HG03097 (cell line): Measurements from ENCODE around the gene SRF.

Experiments used
- ATAC-seq: cut with Tn5 transposase; IDR thresholded peaks from one replicate; pipeline ENCODE4 v1.9.1; 2021; ENCODE audit not compliant: unreplicated experiment, low FRiP score

SRF gene

DNA sequence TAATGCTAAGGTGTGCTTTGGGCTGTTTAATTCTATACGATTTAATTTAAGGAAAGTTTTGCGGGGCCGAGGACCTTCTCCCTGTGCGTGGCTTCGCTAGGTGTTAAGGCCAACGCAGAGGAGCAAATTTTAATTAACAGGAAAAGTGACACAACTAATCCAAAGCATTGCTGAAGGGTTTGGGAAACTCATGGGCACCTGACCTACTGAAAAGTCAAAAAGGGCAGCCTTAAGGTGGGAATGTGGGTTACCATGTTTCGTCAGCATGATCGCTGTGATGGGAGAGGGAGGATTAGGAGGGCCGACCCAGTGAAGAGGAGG is 10.5 kb downstream of the SRF start:
- ATAC-seq = no peak

DNA sequence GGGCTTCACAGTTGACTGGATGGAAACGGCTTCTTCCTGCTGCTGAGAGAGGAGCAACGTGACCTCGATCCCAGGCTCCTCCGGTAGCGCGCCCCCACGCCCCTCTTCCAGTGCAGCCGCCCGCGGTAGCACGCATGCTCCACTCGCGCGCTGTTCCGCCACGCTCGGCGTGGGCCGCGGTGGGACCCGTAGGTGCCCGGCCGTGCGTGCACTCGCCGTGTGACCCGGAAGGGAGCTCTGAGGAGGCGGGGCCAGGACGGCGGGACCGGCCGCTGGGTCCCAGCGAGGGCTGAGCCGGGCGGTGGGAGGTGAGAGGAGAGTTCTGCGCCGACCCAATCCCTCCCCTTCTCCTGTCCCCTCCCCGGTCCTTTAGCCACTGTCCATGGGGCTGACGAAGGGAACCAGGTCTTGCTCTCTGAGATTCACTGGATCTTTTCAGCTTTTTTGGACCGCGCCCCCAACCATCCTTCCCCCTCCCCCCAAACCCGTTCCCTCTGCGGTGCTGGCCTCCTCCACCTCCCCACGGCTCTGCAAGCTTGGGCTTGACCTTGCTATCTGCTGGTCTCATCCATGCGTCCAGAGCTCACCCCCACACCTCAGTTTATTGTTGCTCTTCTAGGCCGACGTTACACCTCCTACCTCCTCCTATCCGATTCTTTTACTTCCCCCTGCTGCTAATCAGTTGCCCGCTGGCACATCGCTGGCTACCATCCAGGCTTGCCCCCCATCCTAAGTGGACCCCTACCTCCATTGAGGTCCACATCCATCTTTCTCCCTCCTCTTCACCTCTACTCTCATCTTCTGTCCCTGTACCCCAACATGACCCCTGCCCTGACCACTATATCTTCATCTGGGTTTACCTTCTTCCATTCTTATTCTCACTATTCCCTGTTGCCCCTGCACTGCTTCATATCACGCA is 11.1 kb downstream of the SRF start, which contains the start of gene CUL9:
Gene CUL9 (plus strand): TSS at position 255 of the 919 bp plus-strand sequence. CDS start 2,115 bp downstream, outside the sequence.
- ATAC-seq = peak; percentile 62

DNA sequence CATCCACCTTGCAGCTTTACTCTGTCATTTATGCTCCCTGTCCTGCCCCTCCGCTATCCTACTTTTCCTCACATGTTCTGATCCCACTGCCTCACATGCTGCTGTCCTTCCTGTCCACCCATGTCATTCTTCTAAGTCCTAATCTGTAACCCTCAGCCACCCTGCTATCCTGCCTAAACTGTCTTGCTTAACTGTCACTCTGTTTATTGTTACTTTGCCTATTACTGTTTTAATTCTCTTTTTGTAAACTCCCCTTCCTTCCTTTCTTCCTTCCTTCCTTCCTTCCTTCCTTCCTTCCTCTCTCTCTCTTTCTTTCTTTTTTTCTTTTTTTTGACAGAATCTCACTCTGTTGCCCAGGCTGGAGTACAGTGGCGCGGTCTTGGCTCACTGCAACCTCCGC is 12.4 kb downstream of the SRF start:
- no peak for ATAC-seq

DNA sequence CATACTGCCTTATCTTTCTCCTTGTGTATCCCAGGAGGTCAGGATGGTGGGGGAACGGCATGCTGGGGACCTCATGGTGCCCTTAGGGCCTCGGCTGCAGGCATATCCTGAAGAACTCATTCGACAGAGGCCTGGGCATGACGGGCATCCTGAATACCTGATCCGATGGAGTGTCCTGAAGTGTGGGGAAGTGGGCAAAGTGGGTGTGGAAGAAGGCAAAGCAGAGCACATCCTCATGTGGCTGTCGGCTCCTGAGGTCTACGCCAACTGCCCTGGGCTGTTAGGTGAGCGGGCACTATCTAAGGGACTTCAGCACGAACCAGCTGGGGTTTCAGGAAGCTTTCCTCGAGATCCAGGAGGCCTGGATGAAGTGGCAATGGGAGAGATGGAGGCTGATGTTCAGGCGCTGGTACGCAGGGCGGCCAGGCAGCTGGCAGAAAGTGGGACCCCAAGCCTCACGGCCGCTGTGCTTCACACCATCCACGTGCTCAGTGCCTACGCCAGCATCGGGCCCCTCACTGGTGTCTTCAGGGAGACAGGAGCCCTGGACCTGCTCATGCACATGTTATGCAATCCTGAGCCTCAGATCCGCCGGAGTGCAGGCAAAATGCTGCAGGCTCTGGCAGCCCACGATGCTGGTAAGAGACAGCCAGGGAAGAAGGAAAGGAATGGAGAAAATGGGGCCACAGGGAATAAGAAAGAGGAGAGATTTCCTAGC is 13.4 kb downstream of the SRF start:
- ATAC-seq = no peak

DNA sequence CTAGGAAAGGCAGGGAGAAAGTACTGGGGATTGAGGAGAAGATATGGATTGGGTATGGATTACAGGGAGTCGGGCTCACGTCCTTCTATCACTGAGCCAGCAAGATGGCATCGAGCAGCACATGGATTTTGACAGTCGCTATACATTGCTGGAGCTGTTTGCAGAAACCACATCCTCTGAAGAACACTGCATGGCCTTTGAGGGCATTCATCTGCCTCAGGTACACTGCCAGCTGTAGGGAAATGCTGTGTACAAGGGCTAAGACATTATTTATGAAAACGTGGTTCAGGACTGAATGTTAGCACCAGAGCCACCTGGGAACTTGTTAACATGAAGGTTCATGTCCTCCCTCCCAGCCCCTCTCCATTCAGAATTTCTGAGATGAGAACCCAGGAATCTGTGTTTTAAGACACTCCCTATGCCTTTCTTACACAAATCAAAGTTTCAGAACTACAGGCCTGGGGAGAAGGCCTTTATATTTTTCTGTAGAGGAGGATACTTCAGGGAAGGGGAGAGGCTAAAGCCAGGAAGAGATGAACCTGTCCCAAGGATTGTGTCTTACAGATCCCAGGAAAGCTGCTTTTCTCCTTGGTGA is 14.4 kb downstream of the SRF start:
- no peak for ATAC-seq

DNA sequence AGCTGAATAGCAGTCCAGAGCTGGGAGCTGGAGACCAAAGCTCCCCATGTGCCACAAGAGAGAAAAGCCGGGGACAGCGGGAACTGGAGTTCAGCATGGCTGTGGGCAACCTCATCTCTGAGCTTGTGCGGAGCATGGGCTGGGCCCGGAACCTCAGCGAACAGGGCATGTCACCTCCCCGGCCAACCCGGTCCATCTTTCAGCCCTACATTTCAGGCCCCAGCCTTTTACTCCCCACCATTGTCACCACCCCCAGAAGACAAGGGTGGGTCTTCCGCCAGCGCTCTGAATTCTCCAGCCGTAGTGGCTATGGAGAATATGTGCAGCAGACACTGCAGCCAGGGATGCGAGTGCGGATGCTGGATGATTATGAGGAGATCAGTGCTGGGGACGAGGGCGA is 14.9 kb downstream of the SRF start:
- no peak for ATAC-seq

DNA sequence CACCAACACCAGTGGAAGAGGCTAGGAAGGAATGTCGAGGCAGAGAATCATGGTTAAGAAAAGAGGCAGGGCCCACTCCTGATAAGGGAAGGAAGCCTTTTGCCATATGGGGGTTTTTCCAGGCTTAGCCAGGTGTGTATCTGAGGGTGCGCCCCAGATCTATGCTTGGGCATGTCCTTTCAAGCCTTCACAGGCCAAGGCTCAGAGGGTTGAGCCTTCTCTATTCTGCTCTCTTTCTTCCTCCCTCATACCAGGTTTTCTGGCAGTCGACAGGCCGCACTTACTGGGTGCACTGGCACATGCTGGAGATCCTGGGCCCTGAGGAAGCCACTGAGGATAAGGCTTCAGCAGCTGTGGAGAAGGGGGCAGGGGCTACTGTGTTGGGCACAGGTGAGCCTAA is 15.6 kb downstream of the SRF start:
- ATAC-seq = no peak

DNA sequence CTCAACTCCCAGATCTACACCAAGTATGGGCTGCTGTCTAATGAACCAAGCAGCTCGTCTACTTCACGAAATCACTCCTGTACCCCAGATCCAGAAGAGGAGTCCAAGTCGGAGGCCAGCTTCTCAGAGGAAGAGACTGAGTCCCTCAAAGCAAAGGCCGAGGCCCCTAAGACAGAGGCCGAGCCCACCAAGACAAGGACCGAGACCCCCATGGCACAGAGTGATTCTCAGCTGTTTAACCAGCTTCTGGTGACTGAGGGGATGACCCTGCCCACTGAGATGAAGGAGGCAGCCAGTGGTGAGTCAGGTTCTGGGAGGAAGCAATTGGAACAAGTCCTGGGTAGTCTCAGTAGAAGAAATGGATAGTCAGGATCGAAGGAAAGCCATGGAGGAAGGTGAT is 16.8 kb downstream of the SRF start:
- ATAC-seq = no peak

DNA sequence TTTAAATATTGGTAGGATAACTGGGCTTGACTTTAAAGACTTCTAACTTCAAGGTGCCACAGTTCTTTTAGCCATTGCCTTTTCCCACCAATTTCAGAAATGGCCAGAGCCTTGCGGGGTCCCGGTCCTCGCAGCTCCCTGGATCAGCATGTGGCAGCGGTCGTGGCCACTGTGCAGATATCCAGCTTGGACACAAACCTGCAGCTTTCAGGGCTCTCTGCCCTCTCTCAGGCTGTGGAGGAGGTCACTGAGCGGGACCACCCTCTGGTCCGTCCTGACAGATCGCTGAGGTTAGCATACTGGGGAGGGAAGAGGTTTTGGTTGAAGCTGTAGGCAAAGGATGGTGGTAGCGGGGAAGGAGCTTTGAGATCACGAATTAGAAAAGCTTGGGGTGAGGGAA is 17.4 kb downstream of the SRF start:
- ATAC-seq = no peak

DNA sequence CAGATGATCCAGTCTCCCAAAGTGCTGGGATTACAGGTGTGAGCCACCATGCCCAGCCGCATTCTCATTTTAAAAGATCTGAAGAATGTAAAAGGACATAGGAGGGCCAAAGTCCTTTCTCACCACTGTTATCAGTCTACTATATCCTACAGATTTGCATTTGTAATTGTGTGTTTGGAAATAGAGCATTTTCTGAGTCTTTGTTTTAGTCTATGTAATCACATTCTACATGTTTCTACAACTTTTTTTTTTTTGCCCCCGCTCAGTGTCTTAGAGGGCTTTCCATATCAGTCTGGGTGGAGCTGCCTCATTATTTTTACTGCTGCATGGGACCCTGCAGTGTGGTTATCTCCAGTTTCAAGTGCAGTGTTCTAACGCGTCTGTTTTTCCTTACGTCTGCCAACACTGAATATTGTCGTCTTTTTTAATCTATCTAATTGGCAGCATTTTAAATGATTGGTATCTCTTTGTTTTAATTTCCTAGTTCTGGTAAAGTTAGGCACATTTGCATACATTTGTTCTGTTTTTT is 18.8 kb downstream of the SRF start:
- no peak for ATAC-seq

DNA sequence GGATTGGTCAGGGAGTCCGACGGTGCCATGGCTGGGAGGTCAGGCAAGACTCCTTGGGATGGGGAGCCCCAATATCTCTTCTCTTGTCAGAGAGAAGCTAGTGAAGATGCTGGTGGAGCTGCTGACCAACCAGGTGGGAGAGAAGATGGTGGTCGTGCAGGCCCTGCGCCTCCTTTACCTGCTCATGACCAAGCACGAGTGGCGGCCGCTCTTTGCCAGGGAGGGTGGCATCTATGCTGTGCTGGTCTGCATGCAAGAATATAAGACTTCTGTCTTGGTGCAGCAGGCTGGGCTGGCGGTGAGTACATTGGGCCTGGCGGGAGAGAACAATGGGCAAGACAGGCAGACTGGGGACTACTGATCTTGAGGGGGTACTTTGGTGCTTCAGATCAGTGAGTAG is 21.8 kb downstream of the SRF start:
- ATAC-seq = no peak

DNA sequence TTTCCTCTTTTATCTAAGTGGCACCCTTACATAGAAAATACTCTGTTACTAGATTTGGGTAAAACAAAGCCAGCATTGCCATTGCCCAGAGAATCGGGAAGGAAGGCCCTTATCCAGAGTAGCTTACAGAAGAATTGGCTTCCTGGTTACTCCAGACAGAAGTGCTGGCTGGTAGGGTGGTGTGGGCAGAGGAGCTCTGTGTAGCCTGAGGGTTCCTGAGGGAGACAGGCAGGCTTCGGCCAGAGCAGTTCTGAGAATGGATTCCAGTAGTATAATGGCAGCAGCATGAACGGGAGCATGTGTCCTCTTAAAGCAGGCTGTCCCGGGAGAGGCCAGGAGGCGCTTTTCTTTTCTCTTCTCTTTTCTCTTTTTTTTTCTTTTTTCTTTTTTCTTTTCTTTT is 22.9 kb downstream of the SRF start:
- no peak for ATAC-seq

DNA sequence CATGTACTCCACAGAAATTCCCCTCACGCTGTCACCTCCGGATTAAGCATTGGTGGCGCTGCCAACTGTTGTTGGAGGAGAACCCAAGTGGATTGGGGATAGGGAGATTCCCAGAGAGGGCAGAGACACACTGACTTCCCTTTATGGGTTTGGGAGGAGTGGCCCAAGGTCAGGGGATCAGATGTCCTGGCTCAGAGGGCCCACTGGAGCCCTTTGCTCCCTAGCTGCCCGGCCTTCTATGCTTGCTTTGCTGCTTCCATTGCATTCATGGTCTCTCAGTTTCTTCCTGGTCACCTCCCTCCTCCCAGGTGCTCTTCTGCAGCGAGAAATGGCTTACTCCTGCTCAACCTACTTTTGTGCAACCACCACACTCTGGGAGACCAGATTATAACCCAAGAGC is 25.3 kb downstream of the SRF start:
- ATAC-seq = no peak

DNA sequence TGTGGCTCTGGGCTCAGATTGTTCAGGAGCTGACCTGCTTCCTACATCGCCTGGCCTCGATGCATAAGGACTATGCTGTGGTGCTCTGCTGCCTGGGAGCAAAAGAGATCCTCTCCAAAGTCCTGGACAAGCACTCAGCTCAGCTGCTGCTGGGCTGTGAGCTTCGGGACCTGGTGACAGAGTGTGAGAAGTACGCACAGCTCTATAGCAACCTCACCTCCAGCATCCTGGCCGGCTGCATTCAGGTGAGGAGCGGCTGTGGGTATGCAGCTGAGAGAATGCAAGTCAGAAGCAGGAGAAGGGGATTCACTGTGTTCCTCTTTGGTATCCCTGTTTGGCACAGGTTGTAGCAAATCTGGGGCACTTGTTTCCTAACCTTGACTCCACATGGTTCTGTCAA is 28.8 kb downstream of the SRF start:
- ATAC-seq = no peak

DNA sequence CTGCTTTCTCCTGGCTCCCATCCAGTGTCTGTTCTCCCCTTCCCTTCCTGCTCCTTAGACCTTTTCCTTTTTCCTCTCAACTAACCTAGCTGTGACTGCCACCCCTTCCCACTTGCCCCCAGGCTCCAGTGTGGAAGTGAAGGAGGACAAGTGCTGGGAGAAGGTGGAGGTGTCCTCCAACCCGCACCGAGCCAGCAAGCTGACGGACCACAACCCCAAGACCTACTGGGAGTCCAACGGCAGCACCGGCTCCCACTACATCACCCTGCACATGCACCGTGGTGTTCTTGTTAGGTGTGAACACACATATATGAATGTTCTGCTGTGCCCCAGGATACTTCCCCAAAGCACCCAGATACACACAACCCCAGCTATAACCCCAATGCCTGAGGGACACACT is 29.5 kb downstream of the SRF start:
- ATAC-seq = no peak

DNA sequence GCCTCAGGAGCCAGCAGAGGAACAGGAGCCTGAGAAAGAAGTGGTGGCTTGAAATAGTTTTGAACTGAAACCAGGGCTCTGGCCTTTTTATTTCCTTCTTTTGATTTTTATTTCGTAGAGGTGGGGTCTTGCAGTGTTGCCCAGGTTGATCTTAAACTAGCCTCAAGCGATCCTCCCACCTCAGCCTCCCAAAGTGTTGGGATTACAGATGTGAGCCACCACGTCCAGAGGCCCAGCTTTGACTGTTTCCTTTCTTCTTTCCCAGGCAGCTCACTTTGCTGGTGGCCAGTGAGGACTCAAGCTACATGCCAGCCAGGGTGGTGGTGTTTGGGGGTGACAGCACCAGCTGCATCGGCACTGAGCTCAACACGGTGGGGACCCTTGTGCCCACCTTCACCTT is 31.4 kb downstream of the SRF start:
- no peak for ATAC-seq

DNA sequence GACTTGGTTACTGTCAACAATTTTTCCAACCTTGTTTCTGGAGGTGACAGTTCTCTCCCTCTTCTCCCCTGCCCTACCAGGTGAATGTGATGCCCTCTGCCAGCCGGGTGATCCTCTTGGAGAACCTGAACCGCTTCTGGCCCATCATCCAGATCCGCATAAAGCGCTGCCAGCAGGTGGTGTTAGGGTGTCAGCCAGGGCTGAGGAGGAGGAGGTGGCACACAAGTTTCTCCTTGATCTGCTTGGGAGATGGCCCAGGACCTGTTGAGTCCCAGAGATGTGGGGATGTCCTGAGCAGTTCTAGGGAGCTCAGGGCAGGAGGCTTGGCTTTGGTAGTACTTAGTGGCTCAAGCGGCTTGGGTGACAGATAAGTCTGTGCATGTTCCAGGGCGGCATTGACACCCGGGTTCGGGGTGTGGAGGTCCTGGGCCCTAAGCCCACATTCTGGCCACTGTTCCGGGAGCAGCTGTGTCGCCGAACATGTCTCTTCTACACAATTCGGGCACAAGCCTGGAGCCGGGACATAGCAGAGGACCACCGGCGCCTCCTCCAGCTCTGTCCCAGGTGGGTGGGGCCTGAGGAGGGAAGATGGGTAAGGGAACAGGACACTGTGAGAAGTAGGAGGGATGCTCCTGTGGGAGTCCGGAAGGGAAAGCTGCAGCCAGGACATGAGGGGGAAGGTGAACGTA is 32.1 kb downstream of the SRF start:
- ATAC-seq = no peak

DNA sequence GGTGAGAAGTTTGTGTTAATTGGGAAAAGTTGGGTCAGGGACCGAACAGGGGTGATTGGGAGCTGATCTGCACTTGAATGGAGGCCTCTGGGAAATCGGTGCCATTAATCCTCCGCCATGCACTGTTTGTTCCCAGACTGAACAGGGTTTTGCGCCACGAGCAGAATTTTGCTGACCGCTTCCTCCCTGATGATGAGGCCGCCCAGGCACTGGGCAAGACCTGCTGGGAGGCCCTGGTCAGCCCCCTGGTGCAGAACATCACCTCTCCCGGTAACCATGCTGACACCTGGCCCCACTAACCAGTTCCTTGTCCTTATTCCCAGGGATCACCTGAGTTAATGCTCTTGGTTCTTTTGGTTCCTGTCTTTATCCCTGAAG is 32.6 kb downstream of the SRF start:
- no peak for ATAC-seq

DNA sequence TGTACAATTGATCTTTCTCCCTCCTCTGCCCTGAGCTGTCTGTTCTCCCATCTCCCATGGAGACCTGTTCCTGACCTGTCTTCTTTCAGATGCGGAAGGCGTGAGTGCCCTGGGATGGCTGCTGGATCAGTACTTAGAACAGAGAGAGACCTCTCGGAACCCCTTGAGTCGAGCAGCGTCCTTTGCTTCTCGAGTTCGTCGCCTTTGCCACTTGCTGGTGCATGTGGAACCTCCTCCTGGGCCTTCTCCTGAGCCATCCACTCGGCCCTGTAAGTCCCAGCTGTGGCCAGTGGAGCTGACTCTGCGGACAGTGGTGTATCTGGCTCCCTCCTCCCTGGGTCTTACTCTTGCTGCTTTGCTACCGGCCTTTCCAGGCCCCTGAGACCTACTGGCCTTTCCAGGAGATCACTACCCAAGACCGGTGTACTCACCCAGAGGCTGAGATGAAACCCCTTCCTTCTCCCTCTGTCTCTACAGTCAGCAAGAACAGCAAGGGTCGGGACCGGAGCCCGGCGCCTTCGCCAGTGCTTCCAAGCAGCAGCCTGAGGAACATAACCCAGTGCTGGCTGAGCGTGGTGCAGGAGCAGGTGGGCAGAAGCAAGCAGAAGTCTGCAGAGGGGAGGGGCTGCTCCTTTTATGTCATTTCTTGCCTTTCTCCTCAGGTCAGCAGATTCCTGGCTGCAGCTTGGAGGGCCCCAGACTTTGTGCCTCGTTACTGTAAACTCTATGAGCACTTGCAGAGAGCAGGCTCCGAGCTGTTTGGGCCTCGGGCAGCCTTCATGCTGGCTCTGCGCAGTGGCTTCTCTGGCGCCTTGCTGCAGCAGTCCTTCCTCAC is 33.4 kb downstream of the SRF start:
- no peak for ATAC-seq

DNA sequence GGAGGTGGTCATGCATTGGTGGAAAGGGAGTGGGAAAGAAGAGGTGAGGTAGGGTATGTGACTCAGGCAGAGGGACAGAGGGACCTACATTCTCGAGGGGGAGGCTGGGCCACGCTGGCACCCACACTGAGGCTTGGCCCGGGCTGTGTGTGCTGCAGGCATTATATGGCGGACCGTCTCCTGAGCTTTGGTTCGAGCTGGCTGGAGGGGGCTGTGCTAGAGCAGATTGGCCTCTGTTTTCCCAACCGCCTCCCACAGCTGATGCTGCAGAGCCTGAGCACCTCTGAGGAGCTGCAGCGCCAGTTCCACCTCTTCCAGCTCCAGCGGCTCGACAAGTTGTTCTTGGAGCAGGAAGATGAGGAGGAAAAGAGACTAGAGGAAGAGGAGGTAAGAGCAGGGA is 34.8 kb downstream of the SRF start:
- no peak for ATAC-seq
